K562 (cell line): Measurements from ENCODE around the gene SOX6. TPM values are rescaled to one million over a fixed set of nuclear protein-coding genes. Genes with fewer than 3 reads are reported as not detected.

ENCODE experiments used
- ATAC-seq: fragments of 200-7000 bp; cut with Tn5 transposase; 3 replicates; pipeline ENCODE4 v1.9.1; 2020; ENCODE audit warnings: moderate library complexity
- BruUV-seq: library from RNA; stranded (reverse); fragments of 400-500 nt; replicated peaks from 2 replicates; lab custom pipeline; 2021; lab: Mats Ljungman, UMichigan
- CTCF ChIA-PET: fragments of 300-600 bp; formaldehyde crosslinking; extraction: SDS; loops from one replicate; lab custom pipeline; 2021; ENCODE audit warnings: low intra/inter-chr PET ratio; lab: Yijun Ruan, JAX
- POLR2A ChIA-PET: fragments of 300-600, 350-650 bp; sonication (Branson Sonifier 250); formaldehyde crosslinking; extraction: SDS; loops from one replicate; lab custom pipeline; 2021; ENCODE audit warnings: antibody characterized with exemption, inconsistent platforms; lab: Yijun Ruan, JAX
- DNase-seq, 4 experiments: peaks; one replicate each; pipeline versions ENCODE4 v3.0.0 to v3.0.0-alpha.2; 2011 to 2018; ENCODE audit warnings: low spot score in 3 of 4, mixed read lengths in 3 of 4; ENCODE audit errors: extremely low read depth in 1 of 4
- FAIRE-seq: peaks from 2 replicates; lab custom pipeline; 2011; peaks lifted over from hg19 to GRCh38; lab: Jason Lieb, UNC
- H2AFZ ChIP-seq: 2 replicates; pipeline ENCODE4 v1.6.0; 2011; ENCODE audit warnings: low read depth, low read length, control low read depth, inconsistent platforms
- H3K27ac ChIP-seq: fragments of 200-600 bp; 3 replicates; pipeline ENCODE4 v1.8.0; 2011; ENCODE audit warnings: low read depth, mild to moderate bottlenecking, control low read depth, inconsistent platforms, low read length, moderate library complexity, mixed read lengths; ENCODE audit errors: extremely low read depth
- H3K27me3 ChIP-seq, 2 experiments: fragments of 300-600 bp in 1 of 2; 2 replicates in 1 of 2; 3 replicates in 1 of 2; pipeline versions ENCODE4 v1.6.0 to v1.8.0; 2011; ENCODE audit warnings: inconsistent platforms in 2 of 2, low read length in 2 of 2, mild to moderate bottlenecking in 1 of 2, mixed read lengths in 1 of 2, moderate library complexity in 1 of 2; ENCODE audit not compliant: control insufficient read depth in 2 of 2, insufficient read depth in 2 of 2
- H3K36me3 ChIP-seq: fragments of 300-600 bp; 3 replicates; pipeline ENCODE4 v1.8.0; 2011; ENCODE audit warnings: mild to moderate bottlenecking, low read length, inconsistent platforms; ENCODE audit not compliant: control insufficient read depth, insufficient read depth
- H3K4me1 ChIP-seq, 2 experiments: fragments of 200-600 bp in 1 of 2; replicated peaks in 1 of 2; 2 replicates in 1 of 2; 3 replicates in 1 of 2; pipeline versions ENCODE4 v1.5.1 to v1.8.0; 2011; ENCODE audit warnings: inconsistent platforms in 2 of 2, low read length in 2 of 2, mild to moderate bottlenecking in 1 of 2, mixed read lengths in 1 of 2, moderate library complexity in 1 of 2; ENCODE audit not compliant: control insufficient read depth in 2 of 2, insufficient read depth in 2 of 2
- H3K4me2 ChIP-seq: 2 replicates; pipeline ENCODE4 v1.6.1; 2011; ENCODE audit warnings: low read length, control low read depth, inconsistent platforms, mixed read lengths; ENCODE audit not compliant: insufficient read depth
- H3K4me3 ChIP-seq: fragments of 200-600 bp; sonication (generic), shearing (Covaris generic); 2 replicates; pipeline ENCODE4 v1.5.1; 2016; ENCODE audit warnings: control low read depth, inconsistent platforms
- H3K79me2 ChIP-seq: fragments of 200-600 bp; 3 replicates; pipeline ENCODE4 v1.8.0; 2011; ENCODE audit warnings: low read length, inconsistent platforms; ENCODE audit not compliant: control insufficient read depth, insufficient read depth
- H3K9ac ChIP-seq, 2 experiments: 2 replicates each; pipeline versions ENCODE4 v1.6.0 to v1.6.1; 2011; ENCODE audit warnings: low read depth in 2 of 2, low read length in 2 of 2, control low read depth in 1 of 2, inconsistent platforms in 1 of 2, mild to moderate bottlenecking in 1 of 2, mixed read lengths in 1 of 2; ENCODE audit not compliant: insufficient read depth in 1 of 2
- H3K9me1 ChIP-seq: one replicate; pipeline ENCODE4 v1.6.0; 2011; ENCODE audit warnings: inconsistent platforms, mild to moderate bottlenecking, low read length, moderate library complexity; ENCODE audit not compliant: control insufficient read depth, insufficient read depth
- H3K9me3 ChIP-seq: replicated peaks from 2 replicates; pipeline ENCODE4 v1.5.1; 2011; ENCODE audit warnings: low read depth, low read length, inconsistent platforms; ENCODE audit not compliant: control insufficient read depth, insufficient read depth
- H4K20me1 ChIP-seq: replicated peaks from 2 replicates; pipeline ENCODE4 v1.6.1; 2011; ENCODE audit warnings: low read length, inconsistent platforms, mixed read lengths; ENCODE audit not compliant: control insufficient read depth, insufficient read depth
- BRF1 ChIP-seq: IDR thresholded peaks from 3 replicates; pipeline ENCODE4 v1.6.1; 2011; ENCODE audit warnings: borderline replicate concordance, mild to moderate bottlenecking; ENCODE audit not compliant: insufficient read length; ENCODE audit errors: extremely low read depth
- CHD2 ChIP-seq: IDR thresholded peaks from 2 replicates; pipeline ENCODE4 v1.6.1; 2011; ENCODE audit warnings: low read depth, low read length
- HMBOX1 ChIP-seq: sonication (generic); IDR thresholded peaks from 2 replicates; pipeline ENCODE4 v1.6.1; 2016
- ILF3 ChIP-seq: fragments of 450-650 bp; IDR thresholded peaks from 2 replicates; pipeline ENCODE4 v1.6.1; 2018; ENCODE audit warnings: antibody characterized with exemption, mild to moderate bottlenecking, moderate library complexity, borderline replicate concordance
- LARP7 ChIP-seq: fragments of 450-650 bp; IDR thresholded peaks from 2 replicates; pipeline ENCODE4 v1.6.1; 2016
- NFIC ChIP-seq: fragments of 450-650 bp; IDR thresholded peaks from 2 replicates; pipeline ENCODE4 v1.6.1; 2017; ENCODE audit warnings: mild to moderate bottlenecking, inconsistent platforms
- RBBP5 ChIP-seq: fragments of 200-600 bp; sonication (generic); IDR thresholded peaks from 2 replicates; pipeline ENCODE4 v1.6.1; 2012; ENCODE audit warnings: borderline replicate concordance, mild to moderate bottlenecking, low read length, control low read depth, inconsistent platforms; ENCODE audit not compliant: insufficient read depth, poor library complexity, severe bottlenecking
- SREBF1 ChIP-seq: fragments of 150-350 bp; IDR thresholded peaks from 2 replicates; pipeline ENCODE4 v1.6.1; 2014; ENCODE audit warnings: antibody characterized with exemption, low read depth, low read length, borderline replicate concordance
- ZNF431 ChIP-seq: sonication (generic); formaldehyde crosslinking; IDR thresholded peaks from 2 replicates; pipeline ENCODE4 v1.8.0; 2022; ENCODE audit warnings: mild to moderate bottlenecking, missing genetic modification reagents
- ZNF444 ChIP-seq: fragments of 250-450 bp; sonication (Bioruptor Pico); IDR thresholded peaks from 2 replicates; pipeline ENCODE4 v1.4.0; 2020; ENCODE audit warnings: mild to moderate bottlenecking, moderate library complexity
- ZNF586 ChIP-seq: fragments of 450-650 bp; formaldehyde crosslinking; conservative IDR thresholded peaks from 2 replicates; pipeline ENCODE4 v1.4.0; 2020; ENCODE audit warnings: mild to moderate bottlenecking, moderate library complexity
- WGBS: fragments of 100-300 bp; shearing (Covaris generic); methylation state at CpG from one replicate; pipeline ENCODE4 v1.1.6; 2016; ENCODE audit warnings: low coverage, mixed read lengths; ENCODE audit not compliant: insufficient coverage; ENCODE audit errors: missing lambda C conversion rate; 5-methylcytosine and 5-hydroxymethylcytosine counted together
- in situ Hi-C: fragments of 300-500 bp; cut with MboI; formaldehyde crosslinking; loops from 4 replicates; pipeline ENCODE4 v1.15.0; 2018; ENCODE audit warnings: inconsistent platforms, mixed read lengths
- intact Hi-C: fragments of 100-400 bp; cut with micrococcal nuclease; formaldehyde crosslinking; loops from 2 replicates; pipeline ENCODE4 v1.14.2; 2022
- polyA plus RNA-seq, 8 experiments: library from polyadenylated mRNA; depleted of rRNA in 4 of 8; stranded (reverse) in 5 of 8; unstranded in 3 of 8; fragments of >200 nt; fragmentation: Nextera tagmentation in 2 of 8; fragmentation: Illumina TruSeq in 1 of 8; extraction: Ambion mirVana in 2 of 8; extraction: Trizol in 1 of 8; gene quantifications; 2 replicates each; pipeline versions ENCODE4 v1.2.1 to v1.2.3, GENCODE V29; 2011 to 2014; ENCODE audit warnings: inconsistent platforms in 1 of 8, missing spikeins in 1 of 8
- total RNA-seq, 7 experiments: library from RNA; depleted of rRNA in 6 of 7; stranded (reverse); fragments of >200 nt in 6 of 7; fragmentation: Illumina TruSeq in 2 of 7; extraction: Trizol in 2 of 7; gene quantifications; 2 replicates each; pipeline versions ENCODE4 v1.2.1 to v1.2.3, GENCODE V29; 2011 to 2021; ENCODE audit warnings: low replicate concordance in 1 of 7
- TF ChIP-seq, protein P1 (sequence below): fragments of 450-650 bp; IDR thresholded peaks from 2 replicates; pipeline ENCODE4 v1.6.1; 2017; ENCODE audit warnings: antibody characterized with exemption, mild to moderate bottlenecking

Gene SOX6
- total and polyA plus RNA-seq, 9 of the 15 experiments (the other 6 are each of a cell fraction or from before 2014, with no cell fraction given): 0.89 to 8.7 (median 5.7) TPM

DNA sequence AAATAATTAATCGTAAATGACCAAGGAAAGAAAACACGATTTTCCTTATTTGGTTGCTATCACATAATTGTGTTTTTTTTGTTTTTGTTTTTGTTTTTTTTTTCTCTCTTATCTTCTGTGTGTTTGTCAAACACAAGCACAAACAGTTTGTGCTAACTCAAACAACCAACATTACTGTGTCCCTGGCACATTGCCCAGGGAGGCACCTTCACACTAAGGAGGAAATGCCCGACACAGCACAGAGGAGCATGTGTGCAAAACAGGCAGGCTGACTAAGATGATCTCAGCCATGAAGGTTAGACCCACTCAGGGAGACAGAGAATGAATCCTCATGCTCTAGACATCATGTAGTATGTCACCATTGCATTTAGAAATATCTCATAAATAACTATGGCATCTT lies 130.1 kb downstream of the SOX6 start:
- DNase-seq: peak in 2 of 4 experiments; percentile 11 to 55
- Histone ChIP-seq H3K36me3 (no peaks in the 10 kb centered on the region), H3K4me3 (no peak overlapping the region), H3K4me1 (no peaks in the 10 kb centered on the region), H3K27ac (peak overlapping the region; percentile 13; the same call in 1 of the 3 replicates), H3K27me3 (no peaks in the 10 kb centered on the region), H4K20me1 (no peaks in the 10 kb centered on the region), H3K4me2 (no peak overlapping the region), H3K9me3 (no peaks in the 10 kb centered on the region), H3K9ac (no peak overlapping the region), H2AFZ (peak overlapping the region; percentile 25; the same call in 1 of the 2 replicates), H3K9me1 (no peaks in the 10 kb centered on the region), H3K79me2 (no peaks in the 10 kb centered on the region)
- peak; percentile 81 for ATAC-seq
- in situ Hi-C loops: no loop called here
- ChIA-PET CTCF (no interaction called here), POLR2A (interaction anchor here (0.7 kb wide), 1 partner anchor 67 kb away, joined by 3 read pairs; no protein-coding TSS in a partner anchor)
- WGBS: 48% methylated on average over 3 of the region's 3 CpGs
- intact Hi-C loops: no loop called here
- TF ChIP-seq ILF3: no peak
- TF ChIP-seq NFIC: peak; percentile 81
- TF ChIP-seq HMBOX1: peak; percentile 27; the same call in 1 of the 2 replicates
- peak; percentile 26 for FAIRE-seq
- BruUV-seq: no TSS peak

- no peaks in the 10 kb centered on the region for H4K20me1 ChIP-seq
- TF ChIP-seq ZNF431 (CRISPR knock-in tag) (no peak), RBBP5 (no peak), BRF1 (no peak), ZNF444 (CRISPR knock-in tag) (no peak), LARP7 (no peak), SREBF1 (no peak), CHD2 (no peak), ZNF586 (no peak)
- TF ChIP-seq, protein P1, sequence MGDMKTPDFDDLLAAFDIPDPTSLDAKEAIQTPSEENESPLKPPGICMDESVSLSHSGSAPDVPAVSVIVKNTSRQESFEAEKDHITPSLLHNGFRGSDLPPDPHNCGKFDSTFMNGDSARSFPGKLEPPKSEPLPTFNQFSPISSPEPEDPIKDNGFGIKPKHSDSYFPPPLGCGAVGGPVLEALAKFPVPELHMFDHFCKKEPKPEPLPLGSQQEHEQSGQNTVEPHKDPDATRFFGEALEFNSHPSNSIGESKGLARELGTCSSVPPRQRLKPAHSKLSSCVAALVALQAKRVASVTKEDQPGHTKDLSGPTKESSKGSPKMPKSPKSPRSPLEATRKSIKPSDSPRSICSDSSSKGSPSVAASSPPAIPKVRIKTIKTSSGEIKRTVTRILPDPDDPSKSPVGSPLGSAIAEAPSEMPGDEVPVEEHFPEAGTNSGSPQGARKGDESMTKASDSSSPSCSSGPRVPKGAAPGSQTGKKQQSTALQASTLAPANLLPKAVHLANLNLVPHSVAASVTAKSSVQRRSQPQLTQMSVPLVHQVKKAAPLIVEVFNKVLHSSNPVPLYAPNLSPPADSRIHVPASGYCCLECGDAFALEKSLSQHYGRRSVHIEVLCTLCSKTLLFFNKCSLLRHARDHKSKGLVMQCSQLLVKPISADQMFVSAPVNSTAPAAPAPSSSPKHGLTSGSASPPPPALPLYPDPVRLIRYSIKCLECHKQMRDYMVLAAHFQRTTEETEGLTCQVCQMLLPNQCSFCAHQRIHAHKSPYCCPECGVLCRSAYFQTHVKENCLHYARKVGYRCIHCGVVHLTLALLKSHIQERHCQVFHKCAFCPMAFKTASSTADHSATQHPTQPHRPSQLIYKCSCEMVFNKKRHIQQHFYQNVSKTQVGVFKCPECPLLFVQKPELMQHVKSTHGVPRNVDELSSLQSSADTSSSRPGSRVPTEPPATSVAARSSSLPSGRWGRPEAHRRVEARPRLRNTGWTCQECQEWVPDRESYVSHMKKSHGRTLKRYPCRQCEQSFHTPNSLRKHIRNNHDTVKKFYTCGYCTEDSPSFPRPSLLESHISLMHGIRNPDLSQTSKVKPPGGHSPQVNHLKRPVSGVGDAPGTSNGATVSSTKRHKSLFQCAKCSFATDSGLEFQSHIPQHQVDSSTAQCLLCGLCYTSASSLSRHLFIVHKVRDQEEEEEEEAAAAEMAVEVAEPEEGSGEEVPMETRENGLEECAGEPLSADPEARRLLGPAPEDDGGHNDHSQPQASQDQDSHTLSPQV: no peak
Observed at GRCh38 chr11:16225623-16226022, 130.7 kb downstream of the SOX6 start.

More at GRCh38 chr11:16225623-16226022, 130.7 kb downstream of the SOX6 start:
- Histone ChIP-seq H3K4me3 (no peak overlapping the region), H3K9me1 (no peaks in the 10 kb centered on the region), H3K27ac (no peak overlapping the region), H3K4me1 (no peaks in the 10 kb centered on the region), H3K9me3 (no peaks in the 10 kb centered on the region), H3K27me3 (no peaks in the 10 kb centered on the region), H3K79me2 (no peaks in the 10 kb centered on the region), H3K9ac (no peak overlapping the region), H3K4me2 (no peak overlapping the region), H3K36me3 (no peaks in the 10 kb centered on the region), H2AFZ (no peak overlapping the region)
- 31% methylated on average over 1 of the region's 1 CpG for WGBS
- DNase-seq: no peak
- no TSS peak for BruUV-seq
- no peak for FAIRE-seq
- ChIA-PET POLR2A (interaction anchor here (0.7 kb wide), 1 partner anchor 68 kb away, joined by 3 read pairs; no protein-coding TSS in a partner anchor), CTCF (no interaction called here)
- no peak; the same call in 2 of the 3 replicates for ATAC-seq
- intact Hi-C loops: no loop called here
- in situ Hi-C loops: no loop called here
